ENCODE results near the gene MARVELD1. TPM values are rescaled to one million over a fixed set of nuclear protein-coding genes. Genes with fewer than 3 reads are reported as not detected.

The MARVELD1 gene
- total RNA-seq, 1 experiment from 2014 or later: 28.4 TPM

- no peak for DNase-seq (ENCODE audit: low read depth, low spot score)
- in situ Hi-C loops (cut with HindIII; ENCODE audit: low pct_unique_long_range_greater_than_20kb, low sequenced_read_pairs): no loop called here
Observed at GRCh38 chr10:97761331-97761865, 47.9 kb downstream of the MARVELD1 start.

- DNase-seq (ENCODE audit: low read depth, low spot score): no peak
- in situ Hi-C loops (cut with HindIII; ENCODE audit: low pct_unique_long_range_greater_than_20kb, low sequenced_read_pairs): no loop called here
Observed at GRCh38 chr10:97762056-97762455, 48.5 kb downstream of the MARVELD1 start.

GRCh38 chr10:97762816-97763215 is 49.3 kb downstream of the MARVELD1 start:
- in situ Hi-C loops (cut with HindIII; ENCODE audit: low pct_unique_long_range_greater_than_20kb, low sequenced_read_pairs): no loop called here
- DNase-seq (ENCODE audit: low read depth, low spot score): no peak

GRCh38 chr10:97763411-97763810 is 49.9 kb downstream of the MARVELD1 start:
- no peak for DNase-seq (ENCODE audit: low read depth, low spot score)
- in situ Hi-C loops (cut with HindIII; ENCODE audit: low pct_unique_long_range_greater_than_20kb, low sequenced_read_pairs): no loop called here

- in situ Hi-C loops (cut with HindIII; ENCODE audit: low pct_unique_long_range_greater_than_20kb, low sequenced_read_pairs): no loop called here
- DNase-seq (ENCODE audit: low read depth, low spot score): no peak
Observed at GRCh38 chr10:97763947-97764346, 50.4 kb downstream of the MARVELD1 start.

- in situ Hi-C loops (cut with HindIII; ENCODE audit: low pct_unique_long_range_greater_than_20kb, low sequenced_read_pairs): no loop called here
- DNase-seq (ENCODE audit: low read depth, low spot score): no peak
Observed at GRCh38 chr10:97764519-97764931, 51.0 kb downstream of the MARVELD1 start.

GRCh38 chr10:97765201-97765600 is 51.7 kb downstream of the MARVELD1 start:
- DNase-seq (ENCODE audit: low read depth, low spot score): no peak
- in situ Hi-C loops (cut with HindIII; ENCODE audit: low pct_unique_long_range_greater_than_20kb, low sequenced_read_pairs): no loop called here

- no peak for DNase-seq (ENCODE audit: low read depth, low spot score)
- in situ Hi-C loops (cut with HindIII; ENCODE audit: low pct_unique_long_range_greater_than_20kb, low sequenced_read_pairs): no loop called here
Observed at GRCh38 chr10:97766106-97766810, 52.7 kb downstream of the MARVELD1 start.

- no peak for DNase-seq (ENCODE audit: low read depth, low spot score)
- in situ Hi-C loops (cut with HindIII; ENCODE audit: low pct_unique_long_range_greater_than_20kb, low sequenced_read_pairs): no loop called here
Observed at GRCh38 chr10:97766996-97767924, 53.7 kb downstream of the MARVELD1 start.

Other genes starting within 250 kb of the MARVELD1 start
- gene MMS19, start 215.3 kb upstream of the MARVELD1 start, total RNA-seq (2014; rRNA removed; shearing (Covaris generic)): 80.1 and 85.8 TPM in 2 replicates
- gene UBTD1, start 214.8 kb upstream of the MARVELD1 start, total RNA-seq (2014; rRNA removed; shearing (Covaris generic)): 12.7 and 13.8 TPM in 2 replicates
- gene ANKRD2, start 141.0 kb upstream of the MARVELD1 start, total RNA-seq (2014; rRNA removed; shearing (Covaris generic)): not detected in 2 replicates
- 2.1 and 3.9 TPM in 2 replicates for gene HOGA1, start 129.3 kb upstream of the MARVELD1 start, total RNA-seq (2014; rRNA removed; shearing (Covaris generic))
- gene C10orf62, start 124.0 kb upstream of the MARVELD1 start, total RNA-seq (2014; rRNA removed; shearing (Covaris generic)): not detected in 2 replicates
- 3.5 and 4.4 TPM in 2 replicates for gene MORN4, start 80.2 kb upstream of the MARVELD1 start, total RNA-seq (2014; rRNA removed; shearing (Covaris generic))
- gene PI4K2A, start 73.1 kb upstream of the MARVELD1 start, total RNA-seq (2014; rRNA removed; shearing (Covaris generic)): 15.0 and 15.3 TPM in 2 replicates
- 126 and 133 TPM in 2 replicates for gene AVPI1, start 26.5 kb upstream of the MARVELD1 start, total RNA-seq (2014; rRNA removed; shearing (Covaris generic))
- gene ZFYVE27, start 23.4 kb downstream of the MARVELD1 start, total RNA-seq (2014; rRNA removed; shearing (Covaris generic)): 27.5 and 27.9 TPM in 2 replicates
- gene SFRP5, start 58.3 kb downstream of the MARVELD1 start, total RNA-seq (2014; rRNA removed; shearing (Covaris generic)): 0.08 and 0.21 TPM in 2 replicates
- gene GOLGA7B, start 136.1 kb downstream of the MARVELD1 start, total RNA-seq (2014; rRNA removed; shearing (Covaris generic)): 14.9 and 15.8 TPM in 2 replicates